ENCODE data around the gene HAUS5.
"Not testable (repeated sequence)": the region's sequence is repeated elsewhere in the genome, so short reads cannot be mapped to it uniquely, and the experiment has no call there.

HAUS5 gene, protein sequence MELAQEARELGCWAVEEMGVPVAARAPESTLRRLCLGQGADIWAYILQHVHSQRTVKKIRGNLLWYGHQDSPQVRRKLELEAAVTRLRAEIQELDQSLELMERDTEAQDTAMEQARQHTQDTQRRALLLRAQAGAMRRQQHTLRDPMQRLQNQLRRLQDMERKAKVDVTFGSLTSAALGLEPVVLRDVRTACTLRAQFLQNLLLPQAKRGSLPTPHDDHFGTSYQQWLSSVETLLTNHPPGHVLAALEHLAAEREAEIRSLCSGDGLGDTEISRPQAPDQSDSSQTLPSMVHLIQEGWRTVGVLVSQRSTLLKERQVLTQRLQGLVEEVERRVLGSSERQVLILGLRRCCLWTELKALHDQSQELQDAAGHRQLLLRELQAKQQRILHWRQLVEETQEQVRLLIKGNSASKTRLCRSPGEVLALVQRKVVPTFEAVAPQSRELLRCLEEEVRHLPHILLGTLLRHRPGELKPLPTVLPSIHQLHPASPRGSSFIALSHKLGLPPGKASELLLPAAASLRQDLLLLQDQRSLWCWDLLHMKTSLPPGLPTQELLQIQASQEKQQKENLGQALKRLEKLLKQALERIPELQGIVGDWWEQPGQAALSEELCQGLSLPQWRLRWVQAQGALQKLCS

DNA sequence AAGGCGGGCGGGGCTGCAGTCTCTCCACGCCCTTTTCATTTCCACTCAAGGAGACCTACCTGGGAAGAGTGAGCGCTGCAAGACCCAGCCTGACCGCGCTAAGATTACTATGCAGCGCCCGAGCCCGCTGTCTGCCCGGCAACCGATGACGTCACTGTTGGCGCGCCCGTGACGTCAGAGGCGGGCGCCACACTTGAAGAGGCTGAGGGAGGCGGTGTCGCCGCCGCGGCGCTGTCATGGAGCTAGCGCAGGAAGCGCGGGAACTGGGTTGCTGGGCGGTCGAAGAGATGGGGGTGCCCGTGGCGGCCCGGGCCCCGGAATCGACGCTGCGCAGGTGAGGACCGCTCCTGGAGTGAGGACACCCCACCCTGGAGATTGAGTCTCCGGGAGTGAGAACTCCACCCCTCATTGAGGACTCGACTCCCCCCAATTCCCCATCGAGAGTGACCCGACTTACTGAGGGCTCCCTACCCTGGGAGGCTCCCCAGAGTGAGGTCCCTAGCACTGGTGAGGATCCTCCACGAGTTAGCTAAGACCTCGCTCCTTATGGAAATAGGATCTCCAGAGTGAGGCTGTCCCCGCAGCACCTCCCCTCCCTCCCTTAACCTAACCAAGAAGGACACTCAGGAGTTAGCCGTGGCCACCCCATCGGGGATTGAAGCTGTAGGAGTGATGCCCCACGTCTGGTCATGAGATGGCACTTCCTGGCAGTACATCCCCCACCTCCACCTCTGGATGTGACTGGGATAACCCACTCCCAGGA, at the start of gene HAUS5:
HAUS5 (plus strand) TSS at position 177 of the 763 bp plus-strand sequence; CDS start at position 237, 60 bp downstream.
- peak; percentile 79 for DNase-seq (ENCODE audit: low read depth)

DNA sequence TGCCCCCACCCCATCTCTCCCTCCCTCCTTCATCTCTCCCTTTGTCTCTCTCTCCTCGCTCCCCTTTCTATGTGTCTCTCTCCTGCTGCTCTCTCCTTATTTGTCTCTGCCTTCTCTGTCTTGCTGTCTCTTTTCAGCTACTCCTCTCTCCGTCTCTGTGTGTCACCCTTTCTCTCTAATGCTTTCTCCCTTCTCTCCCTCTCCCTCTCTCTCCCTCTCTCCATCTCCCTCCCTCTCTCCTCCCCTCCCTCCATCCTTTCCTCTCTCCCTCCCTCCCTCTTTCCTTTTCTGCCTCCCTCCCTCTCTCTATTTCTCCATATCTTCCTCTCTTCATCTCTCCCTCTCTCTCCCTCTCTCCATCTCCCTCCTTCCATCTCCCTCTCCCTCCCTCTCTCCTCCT, 49.8 kb upstream of the HAUS5 start:
- no peak for DNase-seq (ENCODE audit: low read depth)

DNA sequence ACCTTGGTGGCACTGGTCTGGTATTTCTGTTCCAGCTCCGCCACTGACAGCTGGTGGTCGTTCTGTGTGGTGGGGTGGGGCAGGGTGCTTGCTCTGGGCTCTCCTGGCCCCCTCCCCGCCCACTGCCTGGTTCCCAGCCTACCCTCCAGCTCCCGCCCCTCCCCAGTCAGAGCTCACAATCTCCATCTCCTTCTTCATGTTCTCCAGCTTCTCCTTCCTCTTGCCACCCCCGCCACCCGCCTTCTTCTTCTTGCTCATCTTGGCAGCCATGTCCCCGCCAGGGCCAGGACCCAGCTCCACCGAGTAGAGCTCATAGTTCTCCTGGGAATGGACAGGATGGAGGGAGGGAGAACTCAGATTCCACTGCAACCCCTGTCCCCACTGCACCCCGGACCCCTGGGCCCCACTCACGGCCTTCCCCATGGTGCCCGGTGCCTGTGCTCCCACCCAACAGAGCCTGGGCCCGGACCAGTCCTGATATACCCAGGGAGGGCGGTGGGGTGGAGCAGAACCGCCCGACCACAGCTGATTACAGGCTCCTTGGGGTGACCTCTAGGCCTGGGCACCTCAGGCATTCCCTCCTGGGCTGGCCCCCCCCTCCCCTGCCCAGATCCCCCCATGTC, 49.2 kb upstream of the HAUS5 start, which contains the start of gene ATP4A:
ATP4A (minus strand) TSS at position 452 of the 623 bp plus-strand sequence; CDS start at position 423, 29 bp downstream.
- DNase-seq (ENCODE audit: low read depth), result no peak

DNA sequence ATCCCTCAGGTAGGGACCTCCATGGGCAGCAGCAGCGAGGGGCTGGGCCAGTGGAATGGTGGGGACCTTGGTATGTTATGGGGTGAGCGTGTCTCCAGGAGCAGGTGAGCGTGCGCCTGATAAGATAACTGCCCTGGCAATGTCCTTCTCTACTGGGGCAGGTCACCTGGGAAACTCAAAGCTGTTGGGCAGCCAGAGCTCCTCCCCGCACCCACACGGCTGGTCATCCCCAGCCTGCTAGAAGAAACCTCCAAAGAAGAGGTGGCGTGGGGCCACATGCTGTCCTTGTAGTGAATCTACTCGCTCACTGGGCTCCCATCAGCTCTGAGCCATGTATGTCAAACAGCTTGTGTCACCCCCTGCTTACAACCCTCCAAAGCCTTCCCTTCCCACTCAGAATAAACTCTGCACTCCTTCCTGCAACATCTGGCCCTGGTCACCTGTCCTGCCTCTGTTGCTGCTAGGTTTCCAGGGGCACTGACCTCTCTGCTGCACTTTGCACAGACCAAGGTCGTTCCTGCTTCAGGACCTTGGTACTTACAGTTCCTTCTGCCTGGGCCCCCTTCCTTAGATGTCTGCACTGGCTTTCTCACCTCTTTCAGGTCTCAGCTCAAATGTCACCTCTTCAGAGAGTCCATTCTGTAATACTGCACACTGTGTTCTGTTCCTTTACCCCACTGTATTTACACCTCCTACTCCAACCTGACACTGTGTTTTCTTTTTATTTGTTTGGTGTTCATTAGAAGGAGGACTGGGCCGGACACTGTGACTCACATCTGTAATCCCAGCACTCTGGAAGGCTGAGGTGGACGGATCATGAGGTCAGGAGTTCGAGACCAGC, 47.3 kb upstream of the HAUS5 start:
- no peak for DNase-seq (ENCODE audit: low read depth)

DNA sequence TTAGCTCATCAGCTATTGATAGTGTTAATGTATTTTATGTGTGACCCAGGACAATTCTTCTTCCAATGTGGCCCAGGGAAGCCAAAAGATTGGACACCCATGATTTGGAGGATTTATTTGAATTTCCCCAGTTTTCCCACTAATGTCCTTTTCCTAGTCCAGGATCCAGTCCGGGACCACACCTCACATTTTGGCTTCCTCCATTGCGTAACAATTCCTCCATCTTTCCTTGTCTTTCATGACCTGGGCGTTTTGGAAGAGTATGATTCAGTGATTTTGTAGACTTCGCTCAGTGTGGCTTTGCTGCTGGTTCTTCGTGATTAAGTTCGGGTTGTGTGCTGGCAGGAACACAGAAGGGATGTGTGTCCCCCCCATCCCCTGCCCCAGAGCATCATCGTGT, 45.8 kb upstream of the HAUS5 start:
- DNase-seq (ENCODE audit: low read depth), result no peak

DNA sequence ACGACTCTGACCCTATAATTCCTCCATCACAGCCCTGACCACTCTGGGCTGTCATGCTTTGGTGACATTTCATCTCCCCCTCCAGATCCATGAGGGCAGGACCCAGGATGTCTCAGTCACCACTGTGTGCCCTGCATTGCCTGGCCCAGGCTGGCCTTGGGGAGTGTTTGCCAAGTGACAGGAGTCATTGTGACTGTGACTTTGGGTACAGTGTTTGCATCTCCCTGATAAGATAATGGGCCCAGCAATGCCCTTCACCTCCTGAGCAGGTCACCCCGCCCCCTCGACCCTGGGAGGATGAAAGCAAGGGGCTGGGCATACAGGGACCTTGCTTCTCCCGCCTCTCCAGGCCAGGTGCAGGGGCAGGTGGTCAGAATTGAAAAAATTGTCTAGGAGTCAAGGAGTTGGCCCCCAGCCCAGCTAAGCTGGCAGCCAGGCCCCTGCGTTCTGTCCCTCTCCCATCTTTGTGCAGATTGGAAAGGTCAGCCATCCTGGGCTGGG, 43.2 kb upstream of the HAUS5 start:
- DNase-seq (ENCODE audit: low read depth), result no peak

DNA sequence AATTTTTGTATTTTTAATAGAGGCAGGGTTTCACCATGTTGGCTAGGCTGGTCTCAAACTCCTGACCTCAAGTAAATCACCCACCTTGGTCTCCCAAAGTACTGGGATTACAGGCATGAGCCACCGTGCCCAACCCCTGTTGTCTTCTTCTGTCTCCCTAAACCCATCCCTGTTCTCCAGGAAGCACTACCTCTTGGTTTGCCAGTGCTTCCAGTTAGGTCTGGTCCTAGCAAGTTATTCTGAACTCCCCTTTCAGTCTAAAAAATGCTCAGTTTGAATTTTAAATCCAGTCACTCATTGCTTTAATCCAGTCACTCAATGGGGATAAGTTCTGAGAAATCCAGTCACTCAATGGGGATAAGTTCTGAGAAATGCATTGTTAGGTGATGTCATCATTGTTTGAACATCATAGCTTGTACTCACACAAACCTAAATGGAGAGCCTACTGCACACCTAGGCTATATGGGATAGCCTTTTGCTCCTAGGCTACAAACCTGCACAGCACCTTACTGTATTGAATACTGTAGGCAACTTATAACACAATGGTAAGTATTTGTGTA, 41.0 kb upstream of the HAUS5 start:
- DNase-seq (ENCODE audit: low read depth), result no peak

DNA sequence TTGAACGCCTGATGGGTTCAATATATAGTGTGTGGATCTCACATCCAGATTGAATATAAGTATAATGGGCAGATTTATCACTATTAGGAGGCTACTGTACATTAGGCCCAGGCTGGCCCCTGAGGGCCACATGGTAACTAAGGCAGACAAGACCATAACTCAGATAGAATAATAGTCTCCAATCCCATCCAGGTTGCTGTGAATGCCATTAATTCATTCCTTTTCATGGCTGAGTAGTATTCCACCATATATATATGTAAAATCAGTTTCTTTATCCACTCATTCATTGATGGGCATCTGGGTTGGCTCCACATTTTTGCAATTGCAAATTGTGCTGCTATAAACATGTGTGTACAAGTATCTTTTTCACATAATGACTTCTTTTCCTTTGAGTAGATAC, 34.6 kb upstream of the HAUS5 start:
- no peak for DNase-seq (ENCODE audit: low read depth)

DNA sequence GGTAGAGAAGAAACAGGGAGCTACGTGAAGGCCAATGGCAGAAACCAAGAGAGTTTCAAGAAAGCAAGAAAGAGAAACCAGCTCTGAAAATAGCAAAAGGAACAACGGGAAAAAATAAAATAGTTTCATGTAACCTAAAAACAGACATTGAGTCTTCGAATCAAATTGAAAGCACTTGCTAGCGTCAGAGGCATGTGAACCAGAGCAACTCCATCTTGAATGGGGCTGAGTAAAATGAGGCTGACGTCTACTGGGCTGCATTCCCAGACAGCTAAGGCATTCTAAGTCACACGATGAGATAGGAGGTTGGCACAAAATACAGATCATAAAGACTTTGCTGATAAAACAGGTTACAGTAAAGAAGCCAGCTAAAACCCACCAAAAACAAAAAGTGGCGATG, 33.8 kb upstream of the HAUS5 start:
- no peak for DNase-seq (ENCODE audit: low read depth)

DNA sequence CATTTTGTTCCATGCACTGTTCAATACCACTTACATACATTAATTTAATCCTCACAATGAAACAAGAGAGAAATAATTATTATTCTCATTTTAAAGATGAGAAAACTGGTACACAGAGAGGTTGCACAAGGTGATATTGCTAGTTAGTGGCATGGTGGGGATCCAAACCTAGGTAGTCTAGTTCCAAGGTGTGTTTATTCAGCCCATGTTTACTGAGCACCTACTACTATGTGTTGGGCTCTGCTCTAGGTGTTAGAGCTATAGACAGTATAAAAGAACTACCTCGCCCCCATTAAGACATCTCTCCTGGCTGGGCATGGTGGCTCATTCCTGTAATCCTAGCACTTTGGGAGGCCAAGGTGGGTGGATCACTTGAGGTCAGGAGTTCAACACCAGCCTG, 29.8 kb upstream of the HAUS5 start:
- DNase-seq (ENCODE audit: low read depth), result no peak

DNA sequence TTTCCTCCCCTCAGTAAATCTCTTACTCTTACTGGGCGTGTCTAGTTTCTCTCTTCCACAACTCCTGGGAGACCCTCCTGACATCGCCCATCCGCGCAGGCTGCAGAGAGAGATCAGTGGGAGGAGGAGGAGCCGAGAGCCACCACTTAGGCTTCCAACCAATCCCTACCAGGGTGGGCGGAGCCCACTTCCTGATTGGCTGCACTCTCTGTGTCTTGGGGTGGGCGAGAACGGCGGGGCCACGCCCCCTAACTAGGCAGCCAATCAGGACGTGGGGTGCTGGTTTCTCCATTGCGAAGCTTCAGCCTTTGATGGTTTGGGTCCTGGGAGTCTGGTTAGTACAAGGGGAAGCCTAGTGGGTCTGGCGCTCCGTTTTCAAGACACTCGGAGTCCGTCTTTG, 26.7 kb upstream of the HAUS5 start, which contains the start of gene PMIS2:
PMIS2 (plus strand) TSS at position 326 of the 400 bp plus-strand sequence. CDS start 87 bp downstream, outside the sequence.
- DNase-seq (ENCODE audit: low read depth), result no peak

DNA sequence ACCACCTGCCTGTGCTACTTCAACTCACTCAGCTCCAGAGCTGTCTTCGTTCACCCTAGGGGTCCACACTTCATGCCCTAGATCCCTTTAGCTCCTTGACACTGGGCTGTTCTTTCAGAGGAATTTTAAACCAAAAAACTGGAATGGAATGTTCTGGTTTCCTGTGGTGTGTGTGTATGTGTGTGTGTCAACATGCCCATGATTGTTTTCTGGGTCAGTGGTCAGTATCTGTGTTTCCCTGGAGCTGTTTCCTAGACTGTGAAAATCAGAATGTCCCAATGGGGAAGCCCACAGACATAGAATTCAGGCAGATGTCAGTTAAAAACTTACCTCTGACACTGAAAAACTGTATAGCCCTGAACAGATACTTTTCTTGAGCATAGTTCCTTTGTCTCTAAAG, 25.2 kb upstream of the HAUS5 start:
- peak; percentile 50 for DNase-seq (ENCODE audit: low read depth)

DNA sequence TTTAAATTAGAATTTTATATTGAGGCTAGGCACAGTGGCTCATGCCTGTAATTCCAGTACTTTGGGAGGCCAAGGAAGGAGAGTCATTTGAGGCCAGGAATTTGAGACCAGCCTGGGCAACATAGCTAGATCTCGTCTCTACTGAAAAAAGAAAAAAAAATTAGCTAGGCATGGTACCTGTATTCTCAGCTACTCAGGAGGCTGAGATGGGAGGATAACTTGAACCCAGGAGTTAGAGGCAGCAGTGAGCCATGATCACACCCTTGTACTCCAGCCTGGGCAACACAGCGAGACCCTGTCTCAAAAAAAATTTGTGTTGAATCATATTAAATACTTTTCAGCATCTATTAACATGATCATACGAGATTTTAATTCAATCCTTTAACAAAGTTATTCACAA, 21.7 kb upstream of the HAUS5 start:
- DNase-seq (ENCODE audit: low read depth), result no peak

DNA sequence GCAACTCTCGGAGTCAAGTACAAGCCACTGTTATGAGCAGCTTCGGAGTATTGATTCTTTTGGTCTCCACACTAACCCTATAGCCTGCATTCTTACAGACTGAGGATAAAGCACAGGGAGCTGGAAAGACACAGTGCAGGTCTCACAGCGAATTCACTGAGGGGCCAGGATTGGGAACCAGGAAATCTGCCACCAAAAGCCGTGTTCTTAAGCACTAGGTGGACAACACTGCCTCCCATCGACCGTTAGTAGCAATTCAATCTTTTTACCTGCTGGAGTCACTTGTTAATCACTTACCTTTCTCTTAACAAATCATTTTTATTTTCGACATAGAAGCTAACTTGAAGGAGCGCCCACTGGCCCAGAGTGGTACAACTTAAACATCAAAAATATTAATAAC, 20.3 kb upstream of the HAUS5 start:
- peak; percentile 40 for DNase-seq (ENCODE audit: low read depth)

DNA sequence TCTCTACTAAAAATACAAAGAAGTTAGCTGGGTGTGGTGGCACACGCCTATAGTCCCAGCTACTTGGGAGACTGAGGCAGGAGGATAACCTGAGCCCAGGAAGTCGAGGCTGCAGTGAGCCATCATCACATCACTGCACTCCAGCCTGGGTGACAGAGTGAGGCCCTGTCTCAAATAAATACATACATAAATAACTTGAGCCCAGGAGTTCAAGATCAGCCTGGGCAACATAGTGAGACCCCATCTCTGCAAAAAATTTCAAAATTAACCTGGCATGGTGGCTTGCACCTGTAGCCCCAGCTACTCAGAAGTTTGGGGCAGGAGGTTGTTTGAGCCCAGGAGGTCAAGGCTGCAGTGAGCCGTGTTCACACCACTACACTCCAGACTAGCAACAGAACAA, 17.5 kb upstream of the HAUS5 start:
- not testable (repeated sequence) for DNase-seq (ENCODE audit: low read depth)

DNA sequence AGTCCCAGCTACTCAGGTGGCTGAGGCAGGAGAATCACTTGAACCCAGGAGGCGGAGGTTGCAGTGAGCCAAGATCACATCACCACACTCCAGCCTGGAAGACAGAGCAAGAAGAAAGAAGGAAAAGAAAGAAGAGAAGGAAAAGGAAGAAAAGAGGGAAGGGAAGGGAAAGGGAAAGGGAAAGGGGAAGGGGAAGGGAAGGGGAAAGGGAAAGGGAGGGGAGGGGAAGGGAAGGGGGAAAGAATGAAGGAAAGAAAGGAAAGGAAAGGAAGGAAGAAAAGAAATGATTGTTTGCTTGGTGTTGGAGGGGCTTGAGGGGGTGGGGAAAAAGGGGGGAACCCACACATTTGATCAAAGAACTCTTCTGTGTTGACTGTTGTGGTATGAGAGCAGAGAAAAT, 16.6 kb upstream of the HAUS5 start:
- no peak for DNase-seq (ENCODE audit: low read depth)

DNA sequence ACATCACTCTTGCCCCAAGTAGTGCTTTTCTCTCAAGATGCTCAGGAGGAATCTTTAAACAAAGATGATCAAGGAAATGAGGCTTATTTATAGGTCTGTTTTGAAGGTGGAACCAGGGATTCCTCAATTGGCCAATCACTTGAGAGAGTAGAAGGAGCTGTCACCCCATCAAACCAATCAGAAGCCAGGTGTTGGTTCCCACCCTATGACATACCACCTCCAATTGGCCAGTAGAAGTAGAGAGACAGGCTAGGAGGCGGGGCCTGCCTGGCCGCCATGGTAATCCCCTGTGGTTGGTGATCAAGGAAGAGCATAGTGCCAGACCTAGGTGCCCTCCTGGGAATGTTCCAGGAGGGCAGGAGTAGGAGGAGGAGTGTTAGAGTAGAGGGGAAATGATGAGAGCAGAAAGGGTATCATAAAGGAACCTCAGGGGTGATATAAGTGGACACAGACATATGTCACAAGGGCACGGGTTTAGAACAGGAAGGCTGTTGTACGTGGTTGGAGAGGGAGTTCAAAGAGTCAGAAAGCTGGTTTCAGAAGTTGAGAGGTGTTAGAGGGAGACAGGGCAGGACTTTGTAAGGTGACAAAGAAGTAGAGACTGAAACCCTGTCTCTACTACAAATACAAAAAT, 16.1 kb upstream of the HAUS5 start:
- DNase-seq (ENCODE audit: low read depth), result peak; percentile 31

DNA sequence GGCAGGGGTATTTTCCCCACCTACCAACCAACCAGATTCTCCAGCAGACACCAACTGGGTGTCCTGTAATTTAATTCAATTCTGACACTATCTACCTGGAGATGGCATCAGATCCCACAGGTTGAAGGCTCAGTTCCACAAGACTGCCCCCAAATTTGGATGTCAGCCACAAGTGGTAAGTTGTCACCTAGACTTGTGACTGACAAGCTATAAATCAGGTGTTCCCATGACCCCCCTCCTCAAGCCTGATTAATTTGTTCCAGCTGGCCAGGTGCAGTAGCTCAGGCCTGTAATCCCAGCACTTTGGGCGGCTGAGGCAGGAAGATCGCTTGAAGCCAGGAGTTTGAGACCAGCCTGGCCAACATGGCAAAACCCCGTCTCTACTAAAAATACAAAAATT, 10.6 kb upstream of the HAUS5 start:
- DNase-seq (ENCODE audit: low read depth), result no peak

DNA sequence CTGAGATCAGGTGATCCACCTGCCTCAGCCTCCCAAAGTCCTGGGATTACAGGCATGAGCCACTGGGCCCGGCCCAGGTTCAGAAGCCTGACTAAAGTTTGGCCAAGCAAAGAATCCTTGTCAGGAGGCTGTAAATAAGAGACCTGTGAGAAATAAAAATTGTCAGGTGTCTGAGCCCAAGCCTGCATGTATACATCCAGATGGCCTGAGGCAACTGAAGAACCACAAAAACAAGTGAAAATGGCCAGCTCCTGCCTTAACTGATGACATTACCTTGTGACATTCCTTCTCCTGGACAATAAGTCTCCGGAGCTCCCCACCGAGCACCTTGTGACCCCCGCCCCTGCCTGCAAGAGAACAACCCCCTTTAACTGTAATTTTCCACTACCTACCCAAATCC, 8.1 kb upstream of the HAUS5 start:
- DNase-seq (ENCODE audit: low read depth), result not testable (repeated sequence)

DNA sequence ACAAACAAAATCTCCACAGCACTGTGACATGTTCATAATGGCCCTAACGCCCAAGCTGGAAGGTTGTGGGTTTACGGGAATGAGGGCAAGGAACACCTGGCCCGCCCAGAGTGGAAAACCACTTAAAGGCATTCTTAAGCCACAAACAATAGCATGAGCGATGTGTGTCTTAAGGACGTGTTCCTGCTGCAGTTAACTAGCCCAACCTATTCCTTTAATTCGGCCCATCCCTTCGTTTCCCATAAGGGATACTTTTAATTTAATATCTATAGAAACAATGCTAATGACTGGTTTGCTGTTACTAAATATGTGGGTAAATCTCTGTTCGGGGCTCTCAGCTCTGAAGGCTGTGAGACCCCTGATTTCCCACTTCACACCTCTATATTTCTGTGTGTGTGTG, 5.4 kb upstream of the HAUS5 start:
- DNase-seq (ENCODE audit: low read depth), result not testable (repeated sequence)

Measured in amniotic epithelial cell (primary cell).